Body of pancreas (tissue), 4 donors: Measurements from ENCODE around the gene CLPTM1. TPM values are rescaled to one million over a fixed set of nuclear protein-coding genes. Genes with fewer than 3 reads are reported as not detected.

Experiments
- ATAC-seq: fragments of 150-250 bp; one replicate; pipeline ENCODE4 v1.9.1; 2016
- DNase-seq, 4 donors: peaks; one replicate each; pipeline ENCODE4 v3.0.0-alpha.2; 2019
- H3K27ac ChIP-seq, 4 donors: fragments of 200-600 bp; sonication (generic); 1 replicate in 3 of 4; 2 replicates in 1 of 4; pipeline versions ENCODE4 v1.5.1 to v1.6.1; 2016 to 2019; ENCODE audit warnings: mild to moderate bottlenecking in 1 of 4, mixed read lengths in 1 of 4, moderate library complexity in 1 of 4
- H3K27me3 ChIP-seq, 2 donors: fragments of 200-600 bp; sonication (generic); one replicate each; pipeline ENCODE4 v1.6.0; 2016; ENCODE audit warnings: mild to moderate bottlenecking in 1 of 2
- H3K36me3 ChIP-seq, 2 donors: fragments of 200-600 bp; sonication (generic); replicated peaks in 1 of 2; 2 replicates each; pipeline ENCODE4 v1.5.1; 2016; ENCODE audit warnings: low read depth in 2 of 2; ENCODE audit not compliant: insufficient read depth in 1 of 2
- H3K4me1 ChIP-seq: fragments of 200-600 bp; sonication (generic); one replicate; pipeline ENCODE4 v1.6.0; 2016
- H3K4me3 ChIP-seq, 2 donors: fragments of 200-600 bp; sonication (generic); 1 replicate in 1 of 2; 2 replicates in 1 of 2; pipeline ENCODE4 v1.5.1; 2016 to 2019
- H3K9me3 ChIP-seq, 3 donors: fragments of 200-600 bp; sonication (generic); 1 replicate in 2 of 3; 2 replicates in 1 of 3; pipeline ENCODE4 v1.5.1; 2016
- POLR2A ChIP-seq, 3 donors: fragments of 450-650 bp; IDR thresholded peaks; one replicate each; pipeline ENCODE4 v1.6.1; 2016; ENCODE audit warnings: antibody characterized with exemption in 3 of 3, mild to moderate bottlenecking in 2 of 3
- WGBS, 2 donors: methylation state at CpG; one replicate each; pipeline ENCODE4 v1.1.5; 2017; 5-methylcytosine and 5-hydroxymethylcytosine counted together
- intact Hi-C: fragments of 100-400 bp; cut with DNase I; formaldehyde crosslinking; loops from one replicate; pipeline ENCODE4 v1.15.1; 2023
- total RNA-seq, 2 donors: library from RNA; depleted of rRNA; stranded (reverse); fragments of >200 nt; gene quantifications; one replicate each; pipeline ENCODE4 v1.1.0, GENCODE V29; 2016
- TF ChIP-seq, protein P1 (sequence below), 7 experiments: fragments of 450-650 bp in 4 of 7; fragments of 200-600 bp in 3 of 7; sonication (generic) in 3 of 7; IDR thresholded peaks; one replicate each; pipeline ENCODE4 v1.5.1; 2016 to 2019; ENCODE audit warnings: antibody characterized with exemption in 7 of 7

The CLPTM1 gene
- total RNA-seq, 2 donors from 2014 or later = 37.1 to 48.5 TPM

DNA sequence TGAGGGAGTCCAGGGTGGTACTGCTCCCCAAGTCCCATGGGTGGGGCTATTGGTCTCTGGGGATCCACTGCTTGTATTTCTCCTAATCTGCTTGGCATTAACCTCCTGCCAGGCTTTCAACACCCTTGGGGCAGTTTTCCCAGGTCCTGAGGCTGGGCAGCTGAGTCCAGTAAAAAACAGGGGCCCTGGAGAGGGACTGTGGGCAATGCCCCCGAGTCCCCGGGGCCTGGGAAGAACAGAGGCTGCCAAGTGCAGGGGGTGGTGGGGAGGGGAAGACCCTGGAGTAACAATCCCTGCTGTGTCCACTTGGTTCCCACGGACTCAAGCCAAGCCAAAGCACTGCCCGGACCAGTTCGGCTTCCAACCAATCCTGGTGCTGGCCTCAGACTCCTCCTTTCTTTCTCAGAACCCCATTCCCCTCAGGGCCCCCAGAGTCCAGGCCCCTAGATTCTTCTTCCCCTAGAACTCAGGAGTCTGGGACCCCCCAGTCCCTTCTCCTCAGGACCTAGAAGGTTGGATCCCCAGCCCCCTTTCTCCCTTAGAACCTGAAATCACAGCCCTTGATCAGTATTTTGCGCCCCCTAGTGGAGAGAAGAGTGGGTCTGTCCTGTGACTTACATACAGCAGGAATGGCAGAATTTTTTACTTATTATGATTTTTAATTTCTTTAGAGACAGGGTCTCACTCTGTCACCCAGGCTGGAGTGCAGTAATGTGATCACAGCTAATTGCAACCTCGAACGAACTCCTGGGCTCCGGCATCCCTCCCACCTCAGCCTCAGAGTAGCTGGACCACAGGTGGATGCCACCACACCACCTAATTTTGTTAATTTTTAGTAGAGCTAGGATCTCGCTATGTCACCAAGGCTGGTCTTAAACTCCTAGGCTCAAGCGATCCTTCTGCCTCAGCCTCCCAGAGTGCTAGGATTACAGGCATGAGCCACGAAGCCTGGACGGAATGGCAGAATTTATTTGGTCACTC lies 3.7 kb upstream of the CLPTM1 start:
- TF ChIP-seq, protein P1, sequence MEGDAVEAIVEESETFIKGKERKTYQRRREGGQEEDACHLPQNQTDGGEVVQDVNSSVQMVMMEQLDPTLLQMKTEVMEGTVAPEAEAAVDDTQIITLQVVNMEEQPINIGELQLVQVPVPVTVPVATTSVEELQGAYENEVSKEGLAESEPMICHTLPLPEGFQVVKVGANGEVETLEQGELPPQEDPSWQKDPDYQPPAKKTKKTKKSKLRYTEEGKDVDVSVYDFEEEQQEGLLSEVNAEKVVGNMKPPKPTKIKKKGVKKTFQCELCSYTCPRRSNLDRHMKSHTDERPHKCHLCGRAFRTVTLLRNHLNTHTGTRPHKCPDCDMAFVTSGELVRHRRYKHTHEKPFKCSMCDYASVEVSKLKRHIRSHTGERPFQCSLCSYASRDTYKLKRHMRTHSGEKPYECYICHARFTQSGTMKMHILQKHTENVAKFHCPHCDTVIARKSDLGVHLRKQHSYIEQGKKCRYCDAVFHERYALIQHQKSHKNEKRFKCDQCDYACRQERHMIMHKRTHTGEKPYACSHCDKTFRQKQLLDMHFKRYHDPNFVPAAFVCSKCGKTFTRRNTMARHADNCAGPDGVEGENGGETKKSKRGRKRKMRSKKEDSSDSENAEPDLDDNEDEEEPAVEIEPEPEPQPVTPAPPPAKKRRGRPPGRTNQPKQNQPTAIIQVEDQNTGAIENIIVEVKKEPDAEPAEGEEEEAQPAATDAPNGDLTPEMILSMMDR (IDR thresholded peaks at IDR 0.05) = peak; percentile 80 to 91 (median 85)
- no peak for TF ChIP-seq POLR2A (IDR thresholded peaks at IDR 0.05)
- peak; percentile 65 to 83 (median 76) for DNase-seq
- peak; percentile 28 for ATAC-seq
- no peaks in the 10 kb centered on the region for H3K36me3 ChIP-seq
- intact Hi-C loops = no loop called here
- H3K9me3 ChIP-seq = no peaks in the 10 kb centered on the region
- H3K27me3 ChIP-seq = no peaks in the 10 kb centered on the region
- H3K4me3 ChIP-seq = no peak overlapping the region
- WGBS, 2 donors = 27 to 30% methylated on average over 10 to 13 of the region's 13 CpGs
- peak overlapping the region in 3 of 4 donors; percentile 60 to 67 (median 61) for H3K27ac ChIP-seq
- H3K4me1 ChIP-seq = peaks cover 40% of the 10 kb centered on the region

DNA sequence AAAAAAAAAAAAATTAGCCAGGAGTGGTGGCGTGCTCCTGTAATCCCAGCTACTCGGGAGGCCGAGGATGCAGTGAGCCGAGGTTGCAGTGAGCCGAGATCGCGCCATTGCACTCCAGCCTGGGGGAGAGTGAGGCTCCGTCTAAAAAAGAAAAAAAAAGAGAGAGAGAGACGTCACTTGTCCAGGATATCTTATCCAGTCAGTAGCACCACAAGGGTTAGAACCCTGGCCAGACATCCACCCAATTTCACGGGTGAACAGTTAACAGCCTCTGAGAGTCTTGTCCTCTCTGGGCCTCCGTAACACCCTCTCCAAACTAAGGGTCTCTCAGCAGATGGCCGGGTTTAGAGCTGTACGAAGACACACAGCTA lies 917 bp upstream of the CLPTM1 start:
- WGBS, 2 donors = 18 to 23% methylated on average over 12 to 13 of the region's 13 CpGs

DNA sequence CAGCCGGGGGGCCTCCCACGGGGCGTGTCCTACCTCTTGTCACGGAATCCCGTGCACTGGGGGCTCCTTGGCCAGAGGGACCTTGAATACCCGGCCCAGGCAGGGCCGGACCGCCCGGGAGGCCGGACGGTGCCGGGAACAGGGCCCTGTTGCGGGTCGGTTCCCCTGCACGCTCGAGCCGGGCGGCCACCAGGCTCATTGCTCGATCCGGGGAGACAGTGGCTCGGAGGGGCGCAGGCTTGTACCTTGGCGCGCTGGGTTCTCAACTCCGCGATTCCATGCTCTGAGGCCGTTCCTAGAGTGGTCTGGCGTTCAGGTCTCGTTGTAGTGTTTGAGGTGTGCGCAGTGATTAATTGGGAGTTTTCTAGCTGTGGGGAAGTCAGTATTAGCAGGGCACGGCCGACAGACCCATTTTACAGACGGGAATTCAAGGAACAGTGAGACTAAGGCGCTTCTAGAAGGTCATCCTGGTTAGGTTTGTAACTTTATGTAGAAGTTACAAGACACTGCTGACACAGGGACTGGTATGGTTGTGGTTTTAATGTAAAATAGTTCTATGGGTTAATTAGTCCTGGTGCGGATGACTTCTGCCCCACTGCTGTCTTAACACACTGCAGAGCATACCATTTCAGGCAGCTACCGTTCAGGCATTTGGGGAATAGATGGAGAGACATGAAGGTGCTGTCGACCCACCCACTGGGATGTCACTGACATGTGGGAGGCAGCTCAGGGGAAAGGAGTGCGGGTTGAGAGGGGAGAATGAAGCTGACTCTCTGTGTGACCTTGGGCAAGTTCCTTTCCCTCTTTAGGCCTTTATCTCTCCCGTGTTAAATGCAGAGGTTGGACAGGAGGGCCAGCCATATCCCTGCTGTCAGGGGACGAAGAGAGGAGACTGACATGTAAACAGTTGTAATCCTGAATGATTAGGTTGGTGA lies 592 bp downstream of the CLPTM1 start:
- peak overlapping the region; percentile 75 to 96 (median 93) for H3K27ac ChIP-seq
- no peaks in the 10 kb centered on the region for H3K27me3 ChIP-seq
- TF ChIP-seq, protein P1 (IDR thresholded peaks at IDR 0.05) = no peak
- TF ChIP-seq POLR2A (IDR thresholded peaks at IDR 0.05) = no peak
- H3K9me3 ChIP-seq = no peaks in the 10 kb centered on the region
- intact Hi-C loops = no loop called here
- ATAC-seq (peak; percentile 2), DNase-seq (no peak)
- peak overlapping the region; percentile 80 to 95 for H3K4me3 ChIP-seq
- 1 to 3% methylated on average over 10 to 35 of the region's 40 CpGs for WGBS, 2 donors
- H3K4me1 ChIP-seq = peaks cover 51% of the 10 kb centered on the region
- H3K36me3 ChIP-seq = no peaks in the 10 kb centered on the region

More for the DNA sequence above, 917 bp upstream of the CLPTM1 start:
- no peak for DNase-seq
- peak overlapping the region; percentile 80 to 95 for H3K4me3 ChIP-seq
- intact Hi-C loops = no loop called here
- TF ChIP-seq, protein P1 (IDR thresholded peaks at IDR 0.05) = no peak
- TF ChIP-seq POLR2A (IDR thresholded peaks at IDR 0.05) = no peak
- H3K27me3 ChIP-seq = no peaks in the 10 kb centered on the region
- H3K9me3 ChIP-seq = no peaks in the 10 kb centered on the region
- H3K27ac ChIP-seq = peak overlapping the region; percentile 75 to 96 (median 93)
- H3K4me1 ChIP-seq = peaks cover 55% of the 10 kb centered on the region
- H3K36me3 ChIP-seq = no peaks in the 10 kb centered on the region
- ATAC-seq = no peak

DNA sequence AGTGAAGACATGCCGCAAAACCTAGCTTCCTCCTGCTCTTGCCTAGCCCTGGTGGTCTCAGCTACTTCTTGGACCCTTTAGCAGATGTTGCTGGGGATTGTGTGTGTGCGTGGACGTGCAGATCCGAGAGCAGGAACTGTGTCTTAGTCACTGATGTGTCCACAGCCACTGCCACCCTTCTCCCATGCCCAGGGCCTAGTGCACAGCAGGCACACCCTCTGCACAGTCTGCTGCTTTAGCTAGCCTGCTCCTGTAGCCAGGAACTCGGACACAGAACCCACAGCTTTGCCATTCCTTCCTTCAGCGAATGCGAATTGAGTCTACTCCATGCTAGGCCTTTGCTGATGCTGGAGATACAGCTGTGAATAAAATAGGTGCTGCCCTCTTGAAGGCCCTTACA lies 2.3 kb downstream of the CLPTM1 start:
- H3K36me3 ChIP-seq = peaks cover 0 to 1% of the 10 kb centered on the region in 2 donors
- no peaks in the 10 kb centered on the region for H3K27me3 ChIP-seq
- no peak overlapping the region for H3K4me3 ChIP-seq
- TF ChIP-seq, protein P1 (IDR thresholded peaks at IDR 0.05) = no peak
- TF ChIP-seq POLR2A (IDR thresholded peaks at IDR 0.05) = no peak
- 69 to 100% methylated on average over 2 to 7 of the region's 7 CpGs for WGBS, 2 donors
- intact Hi-C loops = no loop called here
- no peaks in the 10 kb centered on the region for H3K9me3 ChIP-seq
- no peak overlapping the region for H3K27ac ChIP-seq
- DNase-seq = no peak
- no peak for ATAC-seq
- peaks cover 37% of the 10 kb centered on the region for H3K4me1 ChIP-seq
